HG03196 (cell line): Measurements from ENCODE around the gene RPL35.
A peak's percentile ranks its signal among the peaks of the same experiment; 100 is the strongest.
"Not testable (repeated sequence)": the region's sequence is repeated elsewhere in the genome, so short reads cannot be mapped to it uniquely, and the experiment has no call there.

Source experiments
- ATAC-seq: cut with Tn5 transposase; IDR thresholded peaks from one replicate; pipeline ENCODE4 v1.9.1; 2021; ENCODE audit not compliant: unreplicated experiment

The RPL35 gene

DNA sequence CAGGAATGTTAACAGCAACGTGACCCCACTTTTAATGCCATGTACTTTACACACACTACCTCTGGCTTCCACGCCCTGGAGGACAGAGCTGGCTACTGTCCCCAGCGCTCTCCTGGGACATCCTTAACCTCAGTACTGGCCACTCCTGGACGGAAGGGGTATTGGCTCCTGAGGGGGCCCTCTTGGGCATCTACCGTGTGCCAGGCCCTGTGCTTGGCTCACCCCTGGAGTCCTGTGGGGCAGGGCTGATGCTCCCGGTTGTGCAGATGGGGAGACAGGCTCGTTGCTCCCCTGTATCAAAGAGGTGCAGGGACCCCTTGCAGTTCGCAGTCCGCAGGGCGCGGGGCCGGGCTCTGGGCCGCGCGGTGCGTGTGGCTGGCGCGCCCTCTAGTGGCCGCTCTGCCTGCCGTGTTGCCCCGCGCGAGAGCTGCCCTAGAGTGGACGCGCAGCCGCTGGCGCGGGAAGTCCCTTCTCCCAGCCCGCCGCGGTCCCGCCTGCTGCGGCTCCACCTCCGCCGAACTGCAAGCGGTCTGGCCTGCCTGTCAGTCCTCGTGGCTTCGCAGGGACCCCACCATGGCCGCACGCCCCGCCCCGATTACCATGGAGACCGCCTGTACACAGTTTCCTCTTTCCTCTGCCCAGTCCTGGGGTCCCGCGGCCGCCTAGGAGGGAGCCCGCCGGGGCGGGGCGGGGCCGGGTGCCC is 8.8 kb downstream of the RPL35 start, which contains the start of gene WDR38:
TSS of gene WDR38 (plus strand) at position 632 of the 703 bp plus-strand sequence. CDS start 72 bp downstream, outside the sequence.
- peak; percentile 58 for ATAC-seq

DNA sequence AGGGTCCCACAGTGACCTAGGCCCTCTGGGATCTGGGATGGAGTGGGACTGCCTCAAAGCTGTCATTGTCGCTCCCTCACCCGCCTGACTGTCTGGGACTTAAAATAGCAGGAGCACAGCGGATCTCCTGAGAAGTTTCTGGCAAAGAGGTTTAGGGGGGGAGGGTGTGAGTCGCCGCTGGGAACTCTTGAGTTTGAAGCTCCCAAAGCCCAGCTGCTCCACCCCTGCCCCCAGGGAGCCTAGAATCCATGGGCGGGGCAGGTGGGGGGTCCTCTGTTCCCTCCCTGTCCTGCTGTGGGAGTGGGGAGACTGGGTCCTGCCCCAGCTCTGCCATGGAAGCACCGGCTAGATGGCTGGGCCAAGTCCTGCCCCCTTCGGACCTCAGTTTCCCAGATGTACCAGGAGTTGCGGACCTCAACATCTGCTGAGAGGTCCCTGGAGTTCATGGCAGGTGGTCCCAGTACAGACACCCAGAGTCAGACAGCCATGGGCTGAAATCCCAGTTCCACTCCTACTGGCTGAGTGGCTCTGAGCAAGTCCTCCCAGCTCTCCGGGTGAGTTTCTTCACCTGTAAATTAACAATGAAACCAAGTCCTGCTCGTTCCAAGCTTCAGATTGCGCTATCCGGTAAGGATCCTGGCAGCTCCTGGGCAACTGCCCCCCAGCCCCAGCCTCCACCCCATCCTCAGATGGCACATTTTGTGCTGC is 9.5 kb downstream of the RPL35 start:
- no peak for ATAC-seq

DNA sequence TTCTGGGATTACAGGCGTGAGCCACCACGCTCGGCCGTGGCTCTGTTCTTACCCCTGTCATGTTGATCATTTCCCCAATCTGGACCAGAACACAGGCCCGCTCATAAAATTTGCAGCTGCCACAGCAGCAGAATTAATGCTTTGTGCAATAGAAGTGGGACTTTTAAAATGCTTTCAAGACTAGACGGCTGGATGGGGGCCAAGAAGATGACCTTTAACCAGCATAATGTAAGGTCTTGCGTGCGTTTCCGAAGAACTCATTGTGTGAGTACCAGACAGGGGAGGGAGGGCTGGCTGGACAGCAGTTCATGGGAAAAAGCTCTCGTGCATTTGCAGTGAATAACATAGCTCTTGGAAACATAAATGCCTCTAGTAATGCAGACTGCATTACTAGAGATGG is 12.0 kb downstream of the RPL35 start:
- ATAC-seq, result no peak

DNA sequence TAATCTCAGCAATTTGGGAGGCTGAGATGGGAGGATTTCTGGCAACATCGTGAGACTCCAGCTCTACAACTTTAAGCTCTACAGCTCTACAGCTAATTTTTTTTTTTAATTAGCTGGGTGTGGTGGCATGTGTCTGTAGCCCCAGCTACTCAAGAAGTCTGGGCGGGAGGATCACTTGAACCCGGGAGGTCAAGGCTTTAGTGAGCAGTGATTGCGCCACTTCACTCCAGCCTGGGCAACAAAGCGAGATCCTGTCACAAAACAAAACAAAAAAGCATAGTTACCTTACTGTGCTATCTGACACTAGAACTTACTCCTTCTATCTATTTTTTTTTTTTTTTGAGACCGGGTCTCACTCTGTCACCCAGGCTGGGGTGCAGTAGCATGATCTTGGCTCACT is 14.8 kb downstream of the RPL35 start:
- no peak for ATAC-seq

DNA sequence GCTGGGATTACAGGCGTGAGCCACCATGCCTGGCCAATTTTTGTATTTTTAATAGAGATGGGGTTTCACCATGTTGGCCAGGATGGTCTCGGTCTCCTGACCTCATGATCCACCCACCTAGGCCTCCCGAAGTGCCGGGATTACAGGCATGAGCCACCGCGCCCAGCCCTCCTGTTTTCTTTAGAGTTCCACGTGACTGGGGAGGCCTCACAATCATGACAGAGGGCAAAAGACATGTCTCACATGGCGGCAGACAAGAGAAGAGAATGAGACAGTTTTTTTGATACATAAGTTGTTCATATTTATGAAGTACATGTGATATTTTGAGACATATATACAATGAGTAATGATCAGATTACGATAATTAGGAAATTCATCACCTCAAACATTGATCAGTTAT is 15.3 kb downstream of the RPL35 start:
- ATAC-seq, result not testable (repeated sequence)

DNA sequence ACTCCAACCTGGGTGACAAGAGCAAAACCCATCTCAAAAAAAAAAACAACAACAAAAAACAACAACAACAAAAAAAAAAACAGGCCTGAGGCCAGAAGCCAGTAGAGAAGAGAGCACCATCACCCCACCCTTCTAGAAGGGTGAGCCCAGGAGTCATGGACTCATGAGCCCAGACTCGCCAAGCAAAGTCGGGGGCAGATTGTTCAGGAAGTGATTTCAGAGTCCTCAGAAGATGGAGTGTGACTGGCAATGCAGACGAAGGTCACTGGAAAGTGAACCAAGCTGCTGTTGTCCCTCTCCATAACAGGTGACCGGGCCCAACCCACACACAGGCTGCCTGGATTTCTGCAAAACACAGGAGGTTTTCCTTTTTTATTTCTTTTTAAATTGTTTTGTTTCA is 17.5 kb downstream of the RPL35 start:
- ATAC-seq, result no peak

DNA sequence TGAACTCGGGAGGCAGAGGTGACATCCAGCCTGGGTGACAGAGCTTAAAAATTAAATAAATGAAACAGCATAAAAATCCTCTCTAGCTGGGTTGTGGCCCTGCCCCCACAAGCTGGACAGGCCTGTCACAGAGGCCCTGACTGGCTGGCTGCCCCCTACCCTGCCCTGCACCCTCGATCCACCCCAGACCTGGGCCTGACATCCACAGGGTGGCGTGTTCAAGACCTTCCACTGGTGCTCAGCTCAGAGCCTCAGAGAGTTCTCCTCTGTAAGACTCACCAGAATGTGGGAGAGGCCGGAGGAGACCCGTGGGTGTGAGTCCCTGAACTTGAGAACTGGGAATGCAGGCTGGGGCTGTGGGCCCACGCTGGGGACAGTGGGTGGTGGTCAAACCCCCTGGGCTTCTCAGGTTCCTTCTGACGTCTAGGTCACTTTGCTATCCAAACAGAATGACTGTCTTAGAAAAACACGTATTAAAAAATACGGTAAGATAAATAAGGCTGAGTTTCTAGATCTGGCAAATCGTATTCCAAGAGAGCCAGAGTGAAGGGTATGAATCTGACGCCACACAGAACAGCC is 18.2 kb downstream of the RPL35 start:
- ATAC-seq, result no peak

DNA sequence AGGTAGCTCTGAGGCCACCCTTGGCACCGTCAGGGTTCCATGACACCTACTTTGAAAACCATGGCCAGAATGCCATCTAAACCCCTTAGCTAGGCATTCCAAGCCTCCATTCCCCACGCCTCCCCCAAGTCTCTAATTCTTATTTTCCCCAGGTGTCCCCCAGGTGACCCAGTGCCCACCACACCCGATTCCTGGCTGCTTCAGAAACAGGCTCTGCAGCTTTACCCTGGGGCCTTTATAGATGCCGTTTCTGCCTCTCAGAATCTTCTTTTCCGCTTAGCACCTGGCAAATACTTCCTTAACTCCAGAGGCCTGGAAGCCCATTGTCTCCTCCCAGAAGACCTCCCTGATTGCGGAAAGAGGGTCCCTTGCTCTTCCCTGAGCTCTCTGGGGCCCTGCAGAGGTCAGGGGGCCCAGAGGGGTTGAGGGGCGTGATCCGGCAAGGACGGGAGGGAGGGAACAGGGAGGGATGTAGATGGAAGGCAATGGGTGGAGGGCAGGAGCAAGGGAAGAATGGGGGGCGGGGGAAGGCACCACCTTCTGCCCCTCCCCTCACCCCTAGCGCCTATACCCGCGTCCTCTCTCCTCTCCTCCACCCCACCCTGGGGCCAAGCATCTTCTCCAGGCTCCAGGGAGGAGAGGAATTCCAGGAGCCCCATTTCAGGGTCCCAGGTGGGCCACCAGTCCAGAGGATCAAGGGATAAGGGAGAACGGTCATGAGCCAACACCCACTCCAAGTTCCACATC is 20.5 kb downstream of the RPL35 start:
- ATAC-seq, result no peak

DNA sequence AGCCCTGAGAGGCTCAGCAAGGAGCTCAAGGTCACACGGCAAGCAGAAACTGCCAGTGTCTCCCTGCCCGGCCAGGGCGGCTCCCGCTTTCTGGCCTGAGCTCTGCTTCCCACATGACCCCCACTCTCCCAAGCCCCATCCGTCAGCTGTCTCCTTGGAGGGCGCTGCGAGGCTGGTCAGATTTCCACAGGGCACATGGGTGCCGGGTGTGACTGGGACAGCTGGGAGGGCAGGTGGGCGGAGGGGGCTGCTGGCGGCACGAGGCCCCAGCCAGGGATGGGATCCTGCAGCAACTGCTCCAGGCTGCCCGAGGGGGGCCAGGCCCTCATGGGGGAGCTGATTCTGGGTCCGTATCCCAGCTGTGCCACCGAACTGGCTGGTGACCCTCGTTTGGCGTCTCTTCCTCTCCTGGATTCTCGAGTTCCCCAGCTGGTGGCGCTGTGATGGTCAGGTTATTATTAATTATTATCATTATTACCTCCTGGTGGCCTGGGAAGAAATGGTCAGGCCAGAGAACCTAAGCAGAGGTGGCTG is 21.4 kb downstream of the RPL35 start:
- ATAC-seq, result no peak

DNA sequence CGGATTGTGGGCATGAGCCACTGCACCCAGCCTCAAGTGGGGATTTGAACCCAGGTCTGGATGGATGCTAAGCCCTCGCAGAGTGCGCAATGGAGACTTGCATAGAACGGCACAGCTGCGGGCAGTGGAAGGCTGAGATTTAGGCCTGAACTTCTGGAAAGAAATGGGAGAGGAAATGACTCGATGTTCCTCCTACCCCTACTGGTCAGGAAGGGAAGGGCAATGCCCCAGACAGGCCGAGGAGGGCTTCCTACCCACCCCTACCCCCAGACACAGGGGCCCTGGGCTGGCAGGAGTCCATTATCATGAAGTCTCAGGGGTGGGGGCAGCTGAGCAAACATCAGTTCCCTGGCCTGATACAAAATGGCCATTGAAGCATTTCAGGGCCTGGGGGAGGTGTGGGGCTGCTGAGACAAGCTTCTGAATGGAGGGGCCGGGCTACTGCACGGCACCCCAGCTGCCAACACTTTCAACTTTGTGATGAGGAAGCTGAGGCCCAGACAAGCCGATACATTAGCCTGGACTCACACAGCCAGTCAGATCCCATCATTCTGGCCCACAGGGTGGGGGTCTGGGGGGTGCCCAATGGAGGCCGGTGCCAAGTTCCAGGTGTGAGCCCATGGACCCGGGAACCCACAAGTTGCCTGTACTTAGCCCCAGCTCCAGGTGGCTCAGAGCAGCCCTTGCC is 22.0 kb downstream of the RPL35 start:
- ATAC-seq, result no peak

DNA sequence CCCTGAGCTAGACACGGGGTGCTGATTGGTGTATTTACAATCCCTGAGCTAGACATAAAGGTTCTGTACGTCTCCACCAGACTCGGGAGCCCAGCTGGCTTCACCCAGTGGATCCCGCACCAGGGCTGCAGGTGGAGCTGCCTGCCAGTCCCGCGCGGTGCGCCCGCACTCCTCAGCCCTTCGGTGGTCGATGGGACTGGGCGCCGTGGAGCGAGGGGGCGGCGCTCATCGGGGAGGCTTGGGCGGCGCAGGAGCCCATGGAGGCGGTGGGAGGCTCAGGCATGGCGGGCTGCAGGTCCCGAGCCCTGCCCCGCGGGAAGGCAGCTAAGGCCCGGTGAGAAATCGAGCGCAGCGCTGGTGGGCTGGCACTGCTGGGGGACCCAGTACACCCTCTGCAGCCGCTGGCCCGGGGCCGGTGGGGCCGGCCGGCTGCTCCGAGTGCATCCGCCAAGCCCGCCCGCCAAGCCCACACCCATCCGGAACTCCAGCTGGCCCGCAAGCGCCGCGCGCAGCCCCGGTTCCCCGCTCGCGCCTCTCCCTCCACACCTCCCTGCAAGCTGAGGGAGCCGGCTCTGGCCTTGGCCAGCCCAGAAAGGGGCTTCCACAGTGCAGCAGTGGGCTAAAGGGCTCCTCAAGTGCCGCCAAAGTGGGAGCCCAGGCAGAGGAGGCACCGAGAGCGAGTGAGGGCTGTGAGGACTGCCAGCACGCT is 23.0 kb downstream of the RPL35 start:
- not testable (repeated sequence) for ATAC-seq

DNA sequence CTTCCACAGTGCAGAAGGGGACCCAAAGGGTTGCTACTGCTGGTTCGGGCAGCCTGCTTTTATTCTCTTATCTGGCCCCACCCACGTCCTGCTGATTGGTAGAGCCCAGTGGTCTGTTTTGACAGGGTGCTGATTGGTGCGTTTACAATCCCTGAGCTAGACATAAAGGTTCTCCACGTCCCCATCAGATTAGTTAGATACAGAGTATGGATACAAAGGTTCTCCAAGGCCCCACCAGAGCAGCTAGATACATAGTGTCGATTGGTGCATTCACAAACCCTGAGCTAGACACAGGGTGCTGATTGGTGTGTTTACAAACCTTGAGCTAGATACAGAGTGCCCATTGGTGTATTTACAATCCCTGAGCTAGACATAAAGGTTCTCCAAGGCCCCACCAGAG is 23.6 kb downstream of the RPL35 start:
- not testable (repeated sequence) for ATAC-seq

DNA sequence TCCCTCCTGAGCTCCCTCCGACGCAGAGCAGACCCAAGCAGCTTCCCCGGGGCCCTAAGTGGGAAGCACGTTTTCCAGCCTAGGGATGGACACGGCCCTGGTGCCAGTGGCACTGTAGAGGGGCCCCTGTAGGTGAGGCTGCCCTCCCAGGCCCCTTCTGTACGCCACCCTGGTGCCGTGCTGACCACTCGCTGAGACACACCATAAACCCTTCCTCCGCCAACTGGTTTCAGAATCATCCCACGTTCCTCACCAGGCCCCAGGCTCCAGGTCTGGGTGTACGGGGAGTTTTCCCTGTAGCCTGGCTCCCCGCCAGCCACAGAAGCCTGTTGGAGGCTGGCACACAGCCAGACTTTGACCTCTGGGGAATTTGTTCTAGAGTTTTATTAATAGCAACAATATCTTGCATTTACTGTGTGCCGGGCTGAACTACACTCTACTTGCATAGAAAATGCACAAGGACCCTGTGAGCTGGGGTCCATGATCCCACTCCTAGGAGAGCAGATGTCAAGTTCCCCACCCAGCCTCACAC is 26.7 kb downstream of the RPL35 start:
- no peak for ATAC-seq

DNA sequence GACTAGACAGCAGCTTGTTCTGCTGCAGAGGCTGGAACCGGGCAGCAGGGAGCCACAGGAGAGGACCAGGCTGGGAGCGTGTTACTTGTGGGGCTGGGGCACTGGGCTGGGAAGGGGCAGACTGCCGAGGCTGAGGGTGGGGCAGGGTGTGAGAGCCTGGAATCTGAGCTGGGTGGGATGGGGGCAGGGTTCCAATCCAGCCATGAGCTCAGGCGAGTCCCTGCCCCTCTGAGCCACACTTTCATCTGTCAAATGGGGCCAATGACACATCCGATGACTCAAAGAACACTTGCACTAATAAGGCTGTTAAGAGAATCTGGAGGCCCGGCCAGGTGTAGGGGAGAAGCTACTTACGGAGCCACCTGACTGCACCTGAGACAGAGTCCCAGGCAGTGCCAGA is 27.2 kb downstream of the RPL35 start:
- no peak for ATAC-seq

DNA sequence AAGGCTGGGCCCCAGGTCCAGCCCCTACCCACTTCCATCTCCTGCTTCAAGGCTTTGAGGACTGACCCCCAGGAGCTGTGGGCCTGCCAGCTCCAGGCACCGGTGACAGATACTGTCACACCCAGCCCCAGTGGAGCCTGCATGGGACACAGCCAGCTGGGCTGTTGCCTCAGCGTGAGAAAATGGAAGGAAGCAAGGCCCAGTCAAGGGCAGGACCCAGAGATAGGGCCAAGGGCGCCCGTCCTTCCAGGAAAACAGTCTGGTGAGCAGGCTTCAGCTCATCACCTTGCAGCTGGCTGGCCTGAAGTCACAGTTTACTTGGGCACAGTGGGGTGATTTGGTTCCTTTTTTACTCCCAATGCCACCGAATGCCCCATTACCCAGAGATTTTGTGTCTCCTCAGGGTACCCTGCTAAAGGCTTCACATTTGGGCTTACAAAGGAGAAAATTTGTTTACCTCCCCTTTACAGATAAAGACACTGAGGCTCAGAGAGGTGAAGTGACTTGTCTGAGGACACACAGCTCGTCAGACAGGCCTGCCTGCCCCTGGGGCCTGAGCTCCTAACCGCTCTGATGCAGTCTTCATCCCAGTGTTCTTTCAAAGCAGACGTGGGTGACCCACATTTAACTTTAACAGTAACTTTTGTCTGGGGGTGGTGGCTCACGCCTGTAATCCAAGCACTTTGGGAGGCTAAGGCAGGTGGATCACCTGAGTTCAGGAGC is 30.0 kb downstream of the RPL35 start:
- no peak for ATAC-seq

DNA sequence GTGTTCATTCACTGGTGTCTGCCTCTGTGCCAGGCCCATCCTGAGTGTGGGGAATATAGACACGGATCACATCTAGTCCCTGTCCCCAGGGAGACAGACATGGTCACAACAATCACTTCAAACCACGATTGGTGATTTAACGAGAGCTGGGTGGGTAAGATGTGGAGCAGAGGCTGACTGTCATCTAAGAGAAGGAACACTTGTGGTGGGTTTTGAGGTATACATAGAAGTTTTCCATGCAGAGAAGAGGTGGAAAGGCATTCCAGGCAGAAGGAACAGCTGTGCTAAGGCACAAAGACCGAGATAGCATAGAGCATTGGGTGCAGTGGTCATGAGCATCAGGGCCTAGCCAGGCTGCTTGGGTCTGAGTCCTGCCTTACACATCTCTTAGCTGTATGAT is 31.2 kb downstream of the RPL35 start:
- no peak for ATAC-seq

DNA sequence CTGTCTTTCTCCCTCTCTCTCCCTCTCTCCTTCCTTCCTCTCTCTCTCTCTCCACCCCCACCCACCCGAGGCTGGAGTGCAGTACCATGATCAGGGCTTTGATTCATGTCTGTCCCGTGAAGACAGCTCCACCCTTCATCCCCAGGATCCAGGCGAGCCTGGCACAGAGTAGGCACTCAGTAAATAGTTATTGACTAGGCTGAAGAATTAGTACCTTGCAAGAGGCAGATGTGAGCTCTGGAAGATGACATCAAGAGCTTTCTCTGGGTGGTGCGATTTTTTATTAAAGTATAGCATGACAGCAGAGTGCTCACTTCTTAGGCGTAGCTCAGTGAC is 32.5 kb downstream of the RPL35 start:
- no peak for ATAC-seq

DNA sequence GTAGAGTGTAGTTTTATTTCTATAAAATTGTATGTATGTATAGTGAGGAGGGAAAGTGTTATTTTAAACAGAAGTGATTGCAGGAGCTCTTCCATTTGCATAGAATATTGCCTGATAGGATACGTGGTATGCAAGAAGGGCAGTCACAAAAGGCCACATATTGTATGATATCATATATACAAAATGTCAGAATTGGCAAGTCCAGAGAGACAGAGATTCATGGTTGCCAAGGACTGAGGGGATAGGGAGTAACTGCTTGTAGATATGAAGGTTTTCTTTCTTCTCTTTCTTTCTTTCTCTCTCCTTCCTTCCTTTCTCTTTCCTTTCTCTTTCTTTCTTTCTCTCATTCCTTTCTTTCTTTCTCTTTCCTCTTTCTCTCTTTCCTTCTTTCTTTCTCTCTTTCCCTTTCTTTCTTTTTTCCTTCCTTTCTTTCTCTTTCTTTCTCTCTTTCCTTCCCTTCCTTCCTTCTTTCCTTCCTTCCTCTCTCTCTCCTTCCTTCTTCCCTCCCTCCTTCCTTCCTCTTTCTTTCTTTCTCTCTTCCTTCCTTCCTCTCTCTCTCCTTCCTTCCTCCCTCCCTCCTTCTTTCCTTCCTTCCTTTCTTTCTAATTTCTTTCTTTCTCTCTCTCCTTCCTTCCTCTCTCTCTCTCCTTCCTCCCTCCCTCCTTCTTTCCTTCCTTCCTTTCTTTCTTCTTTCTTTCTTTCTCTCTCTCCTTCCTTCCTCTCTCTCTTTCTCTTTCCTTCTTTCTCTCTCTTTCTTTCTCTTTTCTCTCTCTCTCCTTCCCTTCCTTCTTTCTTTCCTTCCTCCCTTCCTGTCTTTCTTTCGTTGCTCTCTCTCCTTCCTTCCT is 33.0 kb downstream of the RPL35 start:
- no peak for ATAC-seq
